Panc1 (cell line): ENCODE measurements around the gene SND1. TPM values are rescaled to one million over a fixed set of nuclear protein-coding genes. Genes with fewer than 3 reads are reported as not detected.

Experiments
- ATAC-seq: fragments of 200-7000 bp; cut with Tn5 transposase; 2 replicates; pipeline ENCODE4 v1.9.1; 2020; ENCODE audit warnings: mild to moderate bottlenecking, moderate library complexity
- BruUV-seq: library from RNA; stranded (reverse); fragments of 400-500 nt; replicated peaks from 2 replicates; lab custom pipeline; 2021; lab: Mats Ljungman, UMichigan
- CTCF ChIA-PET: fragments of 300-600 bp; sonication (Branson Sonifier 250); formaldehyde crosslinking; loops from one replicate; lab custom pipeline; 2022; ENCODE audit warnings: antibody characterized with exemption; lab: Charles Lee
- POLR2A ChIA-PET: fragments of 300-600 bp; sonication (Branson Sonifier 250); formaldehyde crosslinking; loops from one replicate; lab custom pipeline; 2022; ENCODE audit warnings: antibody characterized with exemption; lab: Charles Lee
- DNase-seq: peaks from one replicate; pipeline ENCODE4 v3.0.0-alpha.2; 2010; ENCODE audit warnings: low read depth, low spot score
- H3K27ac ChIP-seq: 2 replicates; pipeline ENCODE4 v1.5.1; 2011; ENCODE audit warnings: mild to moderate bottlenecking, low read length, inconsistent platforms
- H3K27me3 ChIP-seq: fragments of 200-500 bp; sonication (Bioruptor generic); 2 replicates; pipeline ENCODE4 v1.6.0; 2014; ENCODE audit warnings: low read length, inconsistent platforms; ENCODE audit not compliant: control insufficient read depth, insufficient read depth
- H3K36me3 ChIP-seq: fragments of 200-500 bp; sonication (Bioruptor generic); 2 replicates; pipeline ENCODE4 v1.5.1; 2014; ENCODE audit warnings: inconsistent platforms, mild to moderate bottlenecking, low read length, moderate library complexity; ENCODE audit not compliant: control insufficient read depth, insufficient read depth
- H3K4me1 ChIP-seq: 2 replicates; pipeline ENCODE4 v1.5.1; 2011; ENCODE audit warnings: inconsistent platforms, mild to moderate bottlenecking, low read length, moderate library complexity; ENCODE audit not compliant: control insufficient read depth, insufficient read depth
- H3K4me3 ChIP-seq, 2 experiments: 2 replicates each; pipeline ENCODE4 v1.5.1; 2011 to 2012; ENCODE audit warnings: low read depth in 2 of 2, low read length in 2 of 2, mild to moderate bottlenecking in 2 of 2, inconsistent platforms in 1 of 2, moderate library complexity in 1 of 2
- H3K9me3 ChIP-seq: fragments of 200-500 bp; sonication (Bioruptor generic); 2 replicates; pipeline ENCODE4 v1.5.1; 2014; ENCODE audit warnings: low read depth, mild to moderate bottlenecking, inconsistent platforms, low read length, moderate library complexity; ENCODE audit not compliant: control insufficient read depth, insufficient read depth
- POLR2AphosphoS5 ChIP-seq: IDR thresholded peaks from 2 replicates; pipeline ENCODE4 v1.6.1; 2012; ENCODE audit warnings: mild to moderate bottlenecking, low read depth, low read length, moderate library complexity
- SIN3A ChIP-seq: IDR thresholded peaks from 2 replicates; pipeline ENCODE4 v1.6.1; 2012; ENCODE audit warnings: low read depth, mild to moderate bottlenecking, low read length, moderate library complexity, borderline replicate concordance; ENCODE audit not compliant: insufficient read depth
- TCF7L2 ChIP-seq: IDR thresholded peaks from 2 replicates; pipeline ENCODE4 v1.6.1; 2011; ENCODE audit warnings: mild to moderate bottlenecking, low read depth, low read length, inconsistent platforms
- in situ Hi-C: cut with HindIII; loops from 2 replicates; pipeline ENCODE4 v1.10.0; 2016; ENCODE audit warnings: low sequenced_read_pairs, low pct_unique_long_range_greater_than_20kb
- intact Hi-C: fragments of 100-400 bp; cut with micrococcal nuclease; formaldehyde crosslinking; loops from one replicate; pipeline ENCODE4 v1.10.0; 2022; ENCODE audit not compliant: unreplicated experiment
- total RNA-seq: library from RNA; stranded (reverse); gene quantifications from one replicate; pipeline ENCODE4 v1.2.1, GENCODE V29; 2021; ENCODE audit not compliant: unreplicated experiment
- TF ChIP-seq, protein P1 (sequence below), 2 experiments: IDR thresholded peaks; 2 replicates each; pipeline ENCODE4 v1.6.1; 2011 to 2012; ENCODE audit warnings: low read depth in 2 of 2, control low read depth in 1 of 2, low read length in 1 of 2, mild to moderate bottlenecking in 1 of 2, moderate library complexity in 1 of 2; ENCODE audit not compliant: insufficient read depth in 1 of 2
- TF ChIP-seq, protein P2 (sequence below): fragments of 450-650 bp; IDR thresholded peaks from 2 replicates; pipeline ENCODE4 v1.5.1; 2017; ENCODE audit warnings: mild to moderate bottlenecking

The SND1 gene
- total RNA-seq, 1 experiment from 2014 or later = 176 TPM

DNA sequence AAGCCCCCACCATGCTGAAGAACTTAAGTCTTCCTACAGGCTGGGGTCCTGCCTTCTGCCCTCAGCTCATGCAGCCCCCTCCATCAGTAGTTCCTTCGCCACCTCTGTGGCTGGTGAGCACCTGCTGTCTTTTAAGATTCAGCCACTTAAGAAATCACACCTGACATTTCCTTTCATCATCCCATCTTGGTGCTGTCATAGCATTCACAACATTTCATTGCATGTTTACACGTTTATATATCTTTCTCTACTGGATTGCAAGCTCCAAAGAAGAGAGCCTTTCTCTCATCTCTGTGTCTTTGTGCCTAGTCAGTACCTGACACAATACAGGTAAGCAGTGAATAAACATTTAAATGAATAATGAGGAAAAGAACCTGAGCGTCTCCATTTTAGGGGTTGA lies 38.3 kb downstream of the SND1 start:
- POLR2A ChIA-PET = no interaction called here

DNA sequence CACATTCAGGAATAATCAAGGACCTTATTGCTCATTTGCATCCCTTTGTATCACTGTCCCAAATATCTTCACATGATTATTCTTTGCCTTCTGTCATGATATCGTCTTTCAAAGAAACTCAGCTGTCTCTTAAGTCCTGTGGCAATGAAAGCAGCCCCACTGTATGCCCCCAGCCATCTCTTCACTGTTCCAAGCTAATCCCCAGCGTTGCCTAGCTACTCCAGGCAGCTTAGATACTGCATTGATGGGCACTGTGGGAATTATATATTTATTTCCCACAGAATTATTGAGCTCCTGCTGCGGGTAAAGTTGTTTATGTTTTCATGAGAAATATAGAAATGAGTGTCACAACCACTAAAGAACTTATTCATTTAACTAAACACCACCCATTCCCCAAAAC lies 38.8 kb downstream of the SND1 start:
- TF ChIP-seq, protein P1, sequence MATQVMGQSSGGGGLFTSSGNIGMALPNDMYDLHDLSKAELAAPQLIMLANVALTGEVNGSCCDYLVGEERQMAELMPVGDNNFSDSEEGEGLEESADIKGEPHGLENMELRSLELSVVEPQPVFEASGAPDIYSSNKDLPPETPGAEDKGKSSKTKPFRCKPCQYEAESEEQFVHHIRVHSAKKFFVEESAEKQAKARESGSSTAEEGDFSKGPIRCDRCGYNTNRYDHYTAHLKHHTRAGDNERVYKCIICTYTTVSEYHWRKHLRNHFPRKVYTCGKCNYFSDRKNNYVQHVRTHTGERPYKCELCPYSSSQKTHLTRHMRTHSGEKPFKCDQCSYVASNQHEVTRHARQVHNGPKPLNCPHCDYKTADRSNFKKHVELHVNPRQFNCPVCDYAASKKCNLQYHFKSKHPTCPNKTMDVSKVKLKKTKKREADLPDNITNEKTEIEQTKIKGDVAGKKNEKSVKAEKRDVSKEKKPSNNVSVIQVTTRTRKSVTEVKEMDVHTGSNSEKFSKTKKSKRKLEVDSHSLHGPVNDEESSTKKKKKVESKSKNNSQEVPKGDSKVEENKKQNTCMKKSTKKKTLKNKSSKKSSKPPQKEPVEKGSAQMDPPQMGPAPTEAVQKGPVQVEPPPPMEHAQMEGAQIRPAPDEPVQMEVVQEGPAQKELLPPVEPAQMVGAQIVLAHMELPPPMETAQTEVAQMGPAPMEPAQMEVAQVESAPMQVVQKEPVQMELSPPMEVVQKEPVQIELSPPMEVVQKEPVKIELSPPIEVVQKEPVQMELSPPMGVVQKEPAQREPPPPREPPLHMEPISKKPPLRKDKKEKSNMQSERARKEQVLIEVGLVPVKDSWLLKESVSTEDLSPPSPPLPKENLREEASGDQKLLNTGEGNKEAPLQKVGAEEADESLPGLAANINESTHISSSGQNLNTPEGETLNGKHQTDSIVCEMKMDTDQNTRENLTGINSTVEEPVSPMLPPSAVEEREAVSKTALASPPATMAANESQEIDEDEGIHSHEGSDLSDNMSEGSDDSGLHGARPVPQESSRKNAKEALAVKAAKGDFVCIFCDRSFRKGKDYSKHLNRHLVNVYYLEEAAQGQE (IDR thresholded peaks at IDR 0.05; ENCODE audit: insufficient read depth in 1 of 2, low read depth in 2 of 2, low read length in 1 of 2) = no peak
- TF ChIP-seq POLR2AphosphoS5 = no peak
- TF ChIP-seq SIN3A = no peak
- TF ChIP-seq, protein P2, sequence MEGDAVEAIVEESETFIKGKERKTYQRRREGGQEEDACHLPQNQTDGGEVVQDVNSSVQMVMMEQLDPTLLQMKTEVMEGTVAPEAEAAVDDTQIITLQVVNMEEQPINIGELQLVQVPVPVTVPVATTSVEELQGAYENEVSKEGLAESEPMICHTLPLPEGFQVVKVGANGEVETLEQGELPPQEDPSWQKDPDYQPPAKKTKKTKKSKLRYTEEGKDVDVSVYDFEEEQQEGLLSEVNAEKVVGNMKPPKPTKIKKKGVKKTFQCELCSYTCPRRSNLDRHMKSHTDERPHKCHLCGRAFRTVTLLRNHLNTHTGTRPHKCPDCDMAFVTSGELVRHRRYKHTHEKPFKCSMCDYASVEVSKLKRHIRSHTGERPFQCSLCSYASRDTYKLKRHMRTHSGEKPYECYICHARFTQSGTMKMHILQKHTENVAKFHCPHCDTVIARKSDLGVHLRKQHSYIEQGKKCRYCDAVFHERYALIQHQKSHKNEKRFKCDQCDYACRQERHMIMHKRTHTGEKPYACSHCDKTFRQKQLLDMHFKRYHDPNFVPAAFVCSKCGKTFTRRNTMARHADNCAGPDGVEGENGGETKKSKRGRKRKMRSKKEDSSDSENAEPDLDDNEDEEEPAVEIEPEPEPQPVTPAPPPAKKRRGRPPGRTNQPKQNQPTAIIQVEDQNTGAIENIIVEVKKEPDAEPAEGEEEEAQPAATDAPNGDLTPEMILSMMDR = no peak
- no peak for TF ChIP-seq TCF7L2
- intact Hi-C loops (no loop called here), in situ Hi-C loops (no loop called here)
- DNase-seq (no peak), ATAC-seq (no peak)
- POLR2A ChIA-PET = no interaction called here
- Histone ChIP-seq H3K36me3 (peaks cover 7% of the 10 kb centered on the region; the same call in 1 of the 2 replicates), H3K4me1 (no peaks in the 10 kb centered on the region), H3K27me3 (no peaks in the 10 kb centered on the region), H3K27ac (no peak overlapping the region), H3K4me3 (no peak overlapping the region), H3K9me3 (no peaks in the 10 kb centered on the region)
- BruUV-seq = no TSS peak
- CTCF ChIA-PET = no interaction called here

More for the DNA sequence above, 38.3 kb downstream of the SND1 start:
- peaks cover 7% of the 10 kb centered on the region; the same call in 1 of the 2 replicates for H3K36me3 ChIP-seq
- no peak overlapping the region for H3K27ac ChIP-seq
- DNase-seq (no peak), ATAC-seq (no peak)
- TF ChIP-seq TCF7L2 = no peak
- TF ChIP-seq, protein P1 (IDR thresholded peaks at IDR 0.05; ENCODE audit: insufficient read depth in 1 of 2, low read depth in 2 of 2, low read length in 1 of 2) = no peak
- no peak for TF ChIP-seq SIN3A
- TF ChIP-seq POLR2AphosphoS5 = no peak
- TF ChIP-seq, protein P2 = no peak
- H3K9me3 ChIP-seq = no peaks in the 10 kb centered on the region
- in situ Hi-C loops = no loop called here
- CTCF ChIA-PET = no interaction called here
- H3K27me3 ChIP-seq = no peaks in the 10 kb centered on the region
- no peaks in the 10 kb centered on the region for H3K4me1 ChIP-seq
- no TSS peak for BruUV-seq
- H3K4me3 ChIP-seq = no peak overlapping the region
- intact Hi-C loops = no loop called here
